Measurements from ENCODE around the gene DHX57.

DHX57 gene

GRCh38 chr2:38887902-38888554, 12.3 kb upstream of the DHX57 start:
- H3K4me3 Mint-ChIP-seq = no peak overlapping the region
- no peaks in the 10 kb centered on the region for H3K27me3 Mint-ChIP-seq
- no peaks in the 10 kb centered on the region for H3K4me1 Mint-ChIP-seq
- H3K9me3 Mint-ChIP-seq = no peaks in the 10 kb centered on the region
- DNase-seq (ENCODE audit: low spot score in 2 of 2) = no peak
- ATAC-seq (ENCODE audit: low read depth) = no peak
- H3K36me3 Mint-ChIP-seq = no peaks in the 10 kb centered on the region
- no peak overlapping the region for H3K27ac Mint-ChIP-seq

- no peak for ATAC-seq (ENCODE audit: low read depth)
- Mint-ChIP-seq H3K27me3 (no peaks in the 10 kb centered on the region), H3K9me3 (no peaks in the 10 kb centered on the region), H3K36me3 (no peaks in the 10 kb centered on the region), H3K4me3 (no peak overlapping the region), H3K4me1 (no peaks in the 10 kb centered on the region), H3K27ac (no peak overlapping the region)
- DNase-seq (ENCODE audit: low spot score in 2 of 2) = no peak
These were observed 11.6 kb upstream of the DHX57 start for GRCh38 chr2:38887347-38887746.

- Mint-ChIP-seq H3K27ac (no peak overlapping the region), H3K4me1 (no peaks in the 10 kb centered on the region), H3K4me3 (no peak overlapping the region), H3K36me3 (no peaks in the 10 kb centered on the region), H3K9me3 (no peaks in the 10 kb centered on the region), H3K27me3 (no peaks in the 10 kb centered on the region)
- ATAC-seq (ENCODE audit: low read depth) (no peak), DNase-seq (ENCODE audit: low spot score in 2 of 2) (no peak)
These were observed 10.3 kb upstream of the DHX57 start for GRCh38 chr2:38886063-38886462.

GRCh38 chr2:38876407-38876806, 673 bp upstream of the DHX57 start:
- Mint-ChIP-seq H3K4me1 (peaks cover 15% of the 10 kb centered on the region), H3K27ac (peak overlapping the region; percentile 93), H3K9me3 (peaks cover 8% of the 10 kb centered on the region), H3K36me3 (peaks cover 14% of the 10 kb centered on the region), H3K4me3 (peak overlapping the region; percentile 94), H3K27me3 (no peaks in the 10 kb centered on the region)
- no peak for ATAC-seq (ENCODE audit: low read depth)
- DNase-seq (ENCODE audit: low spot score in 2 of 2) = no peak

- H3K4me3 Mint-ChIP-seq = peak overlapping the region; percentile 94
- DNase-seq (ENCODE audit: low spot score in 2 of 2) (no peak), ATAC-seq (ENCODE audit: low read depth) (no peak)
- H3K27ac Mint-ChIP-seq = peak overlapping the region; percentile 93
- H3K36me3 Mint-ChIP-seq = peaks cover 18% of the 10 kb centered on the region
- H3K9me3 Mint-ChIP-seq = peaks cover 11% of the 10 kb centered on the region
- peaks cover 15% of the 10 kb centered on the region for H3K4me1 Mint-ChIP-seq
- no peaks in the 10 kb centered on the region for H3K27me3 Mint-ChIP-seq
These were observed 533 bp downstream of the DHX57 start for GRCh38 chr2:38875227-38875575.

GRCh38 chr2:38873763-38874162, 2.0 kb downstream of the DHX57 start:
- Mint-ChIP-seq H3K4me1 (peaks cover 20% of the 10 kb centered on the region), H3K27ac (no peak overlapping the region), H3K4me3 (no peak overlapping the region), H3K9me3 (peaks cover 19% of the 10 kb centered on the region), H3K36me3 (peaks cover 28% of the 10 kb centered on the region), H3K27me3 (no peaks in the 10 kb centered on the region)
- ATAC-seq (ENCODE audit: low read depth) (no peak), DNase-seq (ENCODE audit: low spot score in 2 of 2) (no peak)

- Mint-ChIP-seq H3K27me3 (no peaks in the 10 kb centered on the region), H3K9me3 (peaks cover 19% of the 10 kb centered on the region), H3K4me3 (no peak overlapping the region), H3K27ac (no peak overlapping the region), H3K36me3 (peaks cover 35% of the 10 kb centered on the region), H3K4me1 (peaks cover 20% of the 10 kb centered on the region)
- no peak for ATAC-seq (ENCODE audit: low read depth)
- no peak for DNase-seq (ENCODE audit: low spot score in 2 of 2)
These were observed 4.3 kb downstream of the DHX57 start for GRCh38 chr2:38871432-38871831.

- Mint-ChIP-seq H3K9me3 (peaks cover 11% of the 10 kb centered on the region), H3K36me3 (peaks cover 53% of the 10 kb centered on the region), H3K4me3 (no peak overlapping the region), H3K4me1 (peaks cover 8% of the 10 kb centered on the region), H3K27ac (no peak overlapping the region), H3K27me3 (no peaks in the 10 kb centered on the region)
- DNase-seq (ENCODE audit: low spot score in 2 of 2) = no peak
- ATAC-seq (ENCODE audit: low read depth) = no peak
These were observed 8.8 kb downstream of the DHX57 start for GRCh38 chr2:38866773-38867443.

GRCh38 chr2:38863061-38863695, 12.6 kb downstream of the DHX57 start:
- Mint-ChIP-seq H3K36me3 (peaks cover 57% of the 10 kb centered on the region), H3K4me1 (peaks cover 3% of the 10 kb centered on the region)

GRCh38 chr2:38862476-38862875, 13.3 kb downstream of the DHX57 start:
- Mint-ChIP-seq H3K9me3 (no peaks in the 10 kb centered on the region), H3K27me3 (no peaks in the 10 kb centered on the region), H3K4me1 (peaks cover 3% of the 10 kb centered on the region), H3K27ac (no peak overlapping the region), H3K36me3 (peaks cover 54% of the 10 kb centered on the region), H3K4me3 (no peak overlapping the region)
- ATAC-seq (ENCODE audit: low read depth) (no peak), DNase-seq (ENCODE audit: low spot score in 2 of 2) (no peak)

More at GRCh38 chr2:38863061-38863695, 12.6 kb downstream of the DHX57 start:
- H3K27me3 Mint-ChIP-seq = no peaks in the 10 kb centered on the region
- DNase-seq (ENCODE audit: low spot score in 2 of 2) (no peak), ATAC-seq (ENCODE audit: low read depth) (no peak)
- no peak overlapping the region for H3K4me3 Mint-ChIP-seq
- H3K27ac Mint-ChIP-seq = peak overlapping the region; percentile 69
- no peaks in the 10 kb centered on the region for H3K9me3 Mint-ChIP-seq

- Mint-ChIP-seq H3K9me3 (no peaks in the 10 kb centered on the region), H3K27ac (no peak overlapping the region), H3K36me3 (peaks cover 38% of the 10 kb centered on the region), H3K4me3 (no peak overlapping the region), H3K27me3 (no peaks in the 10 kb centered on the region), H3K4me1 (no peaks in the 10 kb centered on the region)
- no peak for DNase-seq (ENCODE audit: low spot score in 2 of 2)
- ATAC-seq (ENCODE audit: low read depth) = no peak
These were observed 19.6 kb downstream of the DHX57 start for GRCh38 chr2:38856165-38856564.

- DNase-seq (ENCODE audit: low spot score in 2 of 2) = no peak
- Mint-ChIP-seq H3K4me3 (no peak overlapping the region), H3K9me3 (no peaks in the 10 kb centered on the region), H3K4me1 (peaks cover 6% of the 10 kb centered on the region), H3K36me3 (peaks cover 33% of the 10 kb centered on the region), H3K27me3 (no peaks in the 10 kb centered on the region), H3K27ac (peak overlapping the region; percentile 63)
- peak; percentile 42 for ATAC-seq (ENCODE audit: low read depth)
These were observed 25.7 kb downstream of the DHX57 start for GRCh38 chr2:38850045-38850444.

- Mint-ChIP-seq H3K27ac (no peak overlapping the region), H3K36me3 (peaks cover 29% of the 10 kb centered on the region), H3K27me3 (no peaks in the 10 kb centered on the region), H3K9me3 (no peaks in the 10 kb centered on the region), H3K4me1 (peaks cover 20% of the 10 kb centered on the region), H3K4me3 (no peak overlapping the region)
- DNase-seq (ENCODE audit: low spot score in 2 of 2) (no peak), ATAC-seq (ENCODE audit: low read depth) (no peak)
These were observed 38.9 kb downstream of the DHX57 start for GRCh38 chr2:38836791-38837190.

GRCh38 chr2:38835990-38836389, 39.7 kb downstream of the DHX57 start:
- H3K36me3 Mint-ChIP-seq = peaks cover 25% of the 10 kb centered on the region
- ATAC-seq (ENCODE audit: low read depth) (peak; percentile 86), DNase-seq (ENCODE audit: low spot score in 2 of 2) (no peak)
- no peak overlapping the region for H3K4me3 Mint-ChIP-seq
- peaks cover 16% of the 10 kb centered on the region for H3K4me1 Mint-ChIP-seq
- H3K9me3 Mint-ChIP-seq = no peaks in the 10 kb centered on the region
- peak overlapping the region; percentile 55 for H3K27ac Mint-ChIP-seq
- no peaks in the 10 kb centered on the region for H3K27me3 Mint-ChIP-seq
